HEK293 (cell line): ENCODE results near the gene PCBP3.

Experiments used
- ATF2 ChIP-seq: fragments of 450-650 bp; formaldehyde crosslinking; IDR thresholded peaks from 2 replicates; pipeline ENCODE4 v1.5.1; 2016; ENCODE audit warnings: missing biosample characterization, missing genetic modification characterization, low read depth
- BCL11B ChIP-seq: fragments of 450-650 bp; formaldehyde crosslinking; IDR thresholded peaks from 2 replicates; pipeline ENCODE4 v1.5.1; 2016; ENCODE audit warnings: low read depth, missing biosample characterization, missing genetic modification characterization
- EGR2 ChIP-seq: fragments of 450-650 bp; formaldehyde crosslinking; IDR thresholded peaks from 2 replicates; pipeline ENCODE4 v1.5.1; 2016; ENCODE audit warnings: low read depth, missing biosample characterization, missing genetic modification characterization
- FEZF1 ChIP-seq: fragments of 450-650 bp; formaldehyde crosslinking; IDR thresholded peaks from 2 replicates; pipeline ENCODE4 v1.5.1; 2016; ENCODE audit warnings: missing biosample characterization, missing genetic modification characterization
- GLIS1 ChIP-seq: fragments of 450-650 bp; formaldehyde crosslinking; IDR thresholded peaks from 2 replicates; pipeline ENCODE4 v1.5.1; 2016; ENCODE audit warnings: missing biosample characterization, missing genetic modification characterization
- KLF16 ChIP-seq: fragments of 450-650 bp; formaldehyde crosslinking; IDR thresholded peaks from 2 replicates; pipeline ENCODE4 v1.5.1; 2017; ENCODE audit warnings: missing biosample characterization, missing genetic modification characterization
- KLF8 ChIP-seq: fragments of 450-650 bp; formaldehyde crosslinking; IDR thresholded peaks from 2 replicates; pipeline ENCODE4 v1.5.1; 2016; ENCODE audit warnings: missing biosample characterization, missing genetic modification characterization
- MZF1 ChIP-seq: fragments of 450-650 bp; formaldehyde crosslinking; IDR thresholded peaks from 2 replicates; pipeline ENCODE4 v1.5.1; 2017; ENCODE audit warnings: missing biosample characterization, missing genetic modification characterization, borderline replicate concordance
- REPIN1 ChIP-seq: fragments of 450-650 bp; formaldehyde crosslinking; IDR thresholded peaks from 2 replicates; pipeline ENCODE4 v1.5.1; 2017; ENCODE audit warnings: missing biosample characterization, missing genetic modification characterization, low read depth
- SALL2 ChIP-seq: fragments of 450-650 bp; formaldehyde crosslinking; IDR thresholded peaks from 2 replicates; pipeline ENCODE4 v1.5.0; 2017; ENCODE audit warnings: missing biosample characterization, mild to moderate bottlenecking, missing genetic modification characterization, borderline replicate concordance
- WT1 ChIP-seq: fragments of 450-650 bp; formaldehyde crosslinking; IDR thresholded peaks from 2 replicates; pipeline ENCODE4 v1.5.1; 2016; ENCODE audit warnings: missing biosample characterization, missing genetic modification characterization
- ZBTB1 ChIP-seq: fragments of 450-650 bp; formaldehyde crosslinking; IDR thresholded peaks from 2 replicates; pipeline ENCODE4 v1.5.1; 2016; ENCODE audit warnings: missing biosample characterization, missing genetic modification characterization
- ZBTB11 ChIP-seq: fragments of 450-650 bp; formaldehyde crosslinking; conservative IDR thresholded peaks from 2 replicates; pipeline ENCODE4 v1.5.1; 2016; ENCODE audit warnings: low read depth, missing biosample characterization, missing genetic modification characterization
- ZBTB20 ChIP-seq: fragments of 450-650 bp; formaldehyde crosslinking; IDR thresholded peaks from 2 replicates; pipeline ENCODE4 v1.5.1; 2016; ENCODE audit warnings: missing biosample characterization, missing genetic modification characterization
- ZBTB7A ChIP-seq: fragments of 450-650 bp; formaldehyde crosslinking; IDR thresholded peaks from 2 replicates; pipeline ENCODE4 v1.5.1; 2016; ENCODE audit warnings: low read depth, missing biosample characterization, missing genetic modification characterization
- ZNF114 ChIP-seq: fragments of 450-650 bp; formaldehyde crosslinking; IDR thresholded peaks from 2 replicates; pipeline ENCODE4 v1.5.0; 2017; ENCODE audit warnings: missing biosample characterization, missing genetic modification characterization
- ZNF169 ChIP-seq: fragments of 450-650 bp; formaldehyde crosslinking; IDR thresholded peaks from 2 replicates; pipeline ENCODE4 v1.5.1; 2016; ENCODE audit warnings: missing biosample characterization, missing genetic modification characterization
- ZNF18 ChIP-seq: fragments of 450-650 bp; formaldehyde crosslinking; IDR thresholded peaks from 2 replicates; pipeline ENCODE4 v1.5.1; 2016; ENCODE audit warnings: missing biosample characterization, missing genetic modification characterization
- ZNF2 ChIP-seq: fragments of 450-650 bp; formaldehyde crosslinking; IDR thresholded peaks from 2 replicates; pipeline ENCODE4 v1.5.1; 2016; ENCODE audit warnings: missing biosample characterization, missing genetic modification characterization
- ZNF211 ChIP-seq: fragments of 450-650 bp; formaldehyde crosslinking; IDR thresholded peaks from 2 replicates; pipeline ENCODE4 v1.5.1; 2016; ENCODE audit warnings: low read depth, missing biosample characterization, missing genetic modification characterization
- ZNF223 ChIP-seq: fragments of 450-650 bp; formaldehyde crosslinking; IDR thresholded peaks from 2 replicates; pipeline ENCODE4 v1.5.1; 2016; ENCODE audit warnings: missing biosample characterization, missing genetic modification characterization
- ZNF416 ChIP-seq: fragments of 450-650 bp; formaldehyde crosslinking; IDR thresholded peaks from 2 replicates; pipeline ENCODE4 v1.5.1; 2016; ENCODE audit warnings: missing biosample characterization, missing genetic modification characterization
- ZNF529 ChIP-seq: fragments of 450-650 bp; formaldehyde crosslinking; IDR thresholded peaks from 2 replicates; pipeline ENCODE4 v1.5.1; 2017; ENCODE audit warnings: missing genetic modification characterization, missing biosample characterization; ENCODE audit not compliant: insufficient replicate concordance
- ZNF600 ChIP-seq: fragments of 450-650 bp; formaldehyde crosslinking; IDR thresholded peaks from 2 replicates; pipeline ENCODE4 v1.5.1; 2016; ENCODE audit warnings: missing biosample characterization, missing genetic modification characterization
- ZNF621 ChIP-seq: fragments of 450-650 bp; formaldehyde crosslinking; IDR thresholded peaks from 2 replicates; pipeline ENCODE4 v1.5.1; 2017; ENCODE audit warnings: missing biosample characterization, missing genetic modification characterization
- ZNF664 ChIP-seq: fragments of 450-650 bp; formaldehyde crosslinking; IDR thresholded peaks from 2 replicates; pipeline ENCODE4 v1.5.1; 2016; ENCODE audit warnings: missing biosample characterization, missing genetic modification characterization
- ZNF670 ChIP-seq: fragments of 450-650 bp; formaldehyde crosslinking; IDR thresholded peaks from 2 replicates; pipeline ENCODE4 v1.5.1; 2016; ENCODE audit warnings: missing biosample characterization, missing genetic modification characterization, low read depth
- ZNF677 ChIP-seq: fragments of 450-650 bp; IDR thresholded peaks from 2 replicates; pipeline ENCODE4 v1.5.0; 2018; ENCODE audit warnings: missing biosample characterization, mild to moderate bottlenecking, missing genetic modification characterization, moderate library complexity
- ZNF692 ChIP-seq: fragments of 450-650 bp; formaldehyde crosslinking; IDR thresholded peaks from 2 replicates; pipeline ENCODE4 v1.5.1; 2016; ENCODE audit warnings: missing biosample characterization, missing genetic modification characterization
- ZNF701 ChIP-seq: fragments of 450-650 bp; formaldehyde crosslinking; IDR thresholded peaks from 2 replicates; pipeline ENCODE4 v1.5.1; 2016; ENCODE audit warnings: missing biosample characterization, missing genetic modification characterization
- ZNF837 ChIP-seq: fragments of 450-650 bp; formaldehyde crosslinking; IDR thresholded peaks from 2 replicates; pipeline ENCODE4 v1.5.1; 2016; ENCODE audit warnings: missing biosample characterization, missing genetic modification characterization
- ZSCAN16 ChIP-seq: fragments of 450-650 bp; formaldehyde crosslinking; IDR thresholded peaks from 2 replicates; pipeline ENCODE4 v1.5.1; 2016; ENCODE audit warnings: missing biosample characterization, missing genetic modification characterization
- TF ChIP-seq, protein P1 (sequence below): fragments of 450-650 bp; formaldehyde crosslinking; IDR thresholded peaks from 2 replicates; pipeline ENCODE4 v1.5.1; 2016; ENCODE audit warnings: missing biosample characterization, missing genetic modification characterization

PCBP3 gene

GRCh38 chr21:45636459-45636858 lies 7.1 kb upstream of the PCBP3 start (continued):
- TF ChIP-seq ZBTB7A (tag by site-specific recombination) = no peak
- no peak for TF ChIP-seq FEZF1
- TF ChIP-seq ZBTB11 (tag by site-specific recombination) = no peak
- TF ChIP-seq ZNF621 (tag by site-specific recombination) = peak; percentile 52
- no peak for TF ChIP-seq ZNF600
- no peak for TF ChIP-seq ATF2 (tag by site-specific recombination)
- peak; percentile 72; the same call in 1 of the 2 replicates for TF ChIP-seq SALL2 (tag by site-specific recombination)
- no peak; the same call in 1 of the 2 replicates for TF ChIP-seq ZBTB20 (tag by site-specific recombination)
- TF ChIP-seq BCL11B (tag by site-specific recombination) = no peak
- no peak for TF ChIP-seq REPIN1 (tag by site-specific recombination)
- TF ChIP-seq WT1 = no peak
- no peak for TF ChIP-seq KLF8 (tag by site-specific recombination)
- TF ChIP-seq EGR2 (tag by site-specific recombination) = no peak
- no peak for TF ChIP-seq GLIS1 (tag by site-specific recombination)
- peak; percentile 31; the same call in 1 of the 2 replicates for TF ChIP-seq ZNF114 (tag by site-specific recombination)
- no peak for TF ChIP-seq ZSCAN16
- 0 out of 2 replicates have a peak, but pooled peaks have one; percentile 20 for TF ChIP-seq ZNF2 (tag by site-specific recombination)
- no peak; the same call in 1 of the 2 replicates for TF ChIP-seq ZNF211 (tag by site-specific recombination)
- TF ChIP-seq, protein P1, sequence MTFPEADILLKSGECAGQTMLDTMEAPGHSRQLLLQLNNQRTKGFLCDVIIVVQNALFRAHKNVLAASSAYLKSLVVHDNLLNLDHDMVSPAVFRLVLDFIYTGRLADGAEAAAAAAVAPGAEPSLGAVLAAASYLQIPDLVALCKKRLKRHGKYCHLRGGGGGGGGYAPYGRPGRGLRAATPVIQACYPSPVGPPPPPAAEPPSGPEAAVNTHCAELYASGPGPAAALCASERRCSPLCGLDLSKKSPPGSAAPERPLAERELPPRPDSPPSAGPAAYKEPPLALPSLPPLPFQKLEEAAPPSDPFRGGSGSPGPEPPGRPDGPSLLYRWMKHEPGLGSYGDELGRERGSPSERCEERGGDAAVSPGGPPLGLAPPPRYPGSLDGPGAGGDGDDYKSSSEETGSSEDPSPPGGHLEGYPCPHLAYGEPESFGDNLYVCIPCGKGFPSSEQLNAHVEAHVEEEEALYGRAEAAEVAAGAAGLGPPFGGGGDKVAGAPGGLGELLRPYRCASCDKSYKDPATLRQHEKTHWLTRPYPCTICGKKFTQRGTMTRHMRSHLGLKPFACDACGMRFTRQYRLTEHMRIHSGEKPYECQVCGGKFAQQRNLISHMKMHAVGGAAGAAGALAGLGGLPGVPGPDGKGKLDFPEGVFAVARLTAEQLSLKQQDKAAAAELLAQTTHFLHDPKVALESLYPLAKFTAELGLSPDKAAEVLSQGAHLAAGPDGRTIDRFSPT (tag by site-specific recombination) = no peak
- no peak; the same call in 1 of the 2 replicates for TF ChIP-seq ZNF169
- TF ChIP-seq ZNF223 (tag by site-specific recombination) = no peak
- TF ChIP-seq ZNF701 = no peak
- TF ChIP-seq ZNF692 = no peak
- TF ChIP-seq ZNF18 (tag by site-specific recombination) = peak; percentile 95
- TF ChIP-seq ZNF529 = no peak
- TF ChIP-seq ZNF677 (tag by site-specific recombination) = no peak
- TF ChIP-seq ZNF837 = no peak; the same call in 1 of the 2 replicates
- TF ChIP-seq ZNF416 (tag by site-specific recombination) = no peak
- no peak for TF ChIP-seq ZBTB1 (tag by site-specific recombination)
- TF ChIP-seq KLF16 (tag by site-specific recombination) = no peak
- TF ChIP-seq ZNF670 (tag by site-specific recombination) = peak; percentile 84; the same call in 1 of the 2 replicates
- no peak for TF ChIP-seq ZNF664 (tag by site-specific recombination)
- TF ChIP-seq MZF1 = no peak
